Measurements from ENCODE around the gene NEAT1.

Gene NEAT1

GRCh38 chr11:65422633-65423515 lies at the start of gene NEAT1:
Gene NEAT1, plus strand, starts transcription at chr11:65422798.
- DNase-seq: peak; percentile 96

DNA sequence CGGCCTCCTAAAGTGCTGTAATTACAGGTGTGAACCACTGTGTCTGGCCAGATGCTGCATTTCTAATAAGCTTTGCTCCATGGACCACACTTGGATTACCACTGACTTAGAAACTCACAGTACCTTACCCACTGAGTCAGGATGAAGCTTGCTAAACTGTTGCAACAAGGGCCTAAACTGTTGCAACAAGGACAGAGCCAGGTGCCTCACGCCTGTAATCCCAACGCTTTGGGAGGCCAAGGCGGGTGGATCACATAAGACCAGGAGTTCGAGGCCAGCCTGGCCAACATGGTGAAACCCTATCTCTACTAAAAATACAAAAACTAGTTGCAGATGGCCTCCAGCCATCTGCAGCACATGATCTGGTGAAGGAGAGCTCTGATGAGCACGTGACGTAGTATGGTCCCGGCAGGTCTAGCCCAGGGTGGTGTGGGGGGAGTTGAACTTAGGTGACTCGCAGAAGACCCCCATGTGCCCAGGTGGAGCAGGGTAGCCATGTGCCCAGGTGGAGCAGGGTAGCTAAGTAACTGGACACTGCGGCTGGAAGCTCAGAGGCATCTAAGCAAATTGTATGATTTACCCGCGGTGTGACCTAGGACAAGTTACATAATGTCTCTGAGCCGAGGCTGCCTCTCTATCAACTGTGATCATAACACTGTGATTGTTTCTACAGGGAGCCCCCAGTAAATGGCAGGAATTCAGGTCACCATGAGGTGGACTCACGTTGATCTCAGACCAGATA lies 48.6 kb upstream of the NEAT1 start:
- DNase-seq: no peak

DNA sequence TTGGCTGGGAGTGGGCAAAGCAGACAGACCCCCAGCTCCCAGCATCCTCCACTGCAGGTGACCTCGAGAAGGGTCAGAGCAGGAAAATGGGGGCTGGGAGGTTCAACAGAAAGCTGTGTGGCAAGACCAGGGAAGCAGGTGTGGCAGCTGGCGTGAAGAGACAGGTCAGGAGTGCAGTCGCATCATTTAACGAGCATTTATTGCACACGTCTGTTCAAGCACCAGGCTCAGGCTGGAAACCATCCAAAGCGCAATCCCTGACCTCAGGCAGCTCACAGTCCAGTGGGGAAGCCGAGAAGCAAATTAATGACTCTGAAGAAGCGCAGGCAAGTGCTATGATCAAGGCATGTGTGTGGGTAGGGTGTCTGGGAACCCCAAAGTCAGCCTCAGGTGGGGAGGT lies 47.6 kb upstream of the NEAT1 start:
- no peak for DNase-seq

DNA sequence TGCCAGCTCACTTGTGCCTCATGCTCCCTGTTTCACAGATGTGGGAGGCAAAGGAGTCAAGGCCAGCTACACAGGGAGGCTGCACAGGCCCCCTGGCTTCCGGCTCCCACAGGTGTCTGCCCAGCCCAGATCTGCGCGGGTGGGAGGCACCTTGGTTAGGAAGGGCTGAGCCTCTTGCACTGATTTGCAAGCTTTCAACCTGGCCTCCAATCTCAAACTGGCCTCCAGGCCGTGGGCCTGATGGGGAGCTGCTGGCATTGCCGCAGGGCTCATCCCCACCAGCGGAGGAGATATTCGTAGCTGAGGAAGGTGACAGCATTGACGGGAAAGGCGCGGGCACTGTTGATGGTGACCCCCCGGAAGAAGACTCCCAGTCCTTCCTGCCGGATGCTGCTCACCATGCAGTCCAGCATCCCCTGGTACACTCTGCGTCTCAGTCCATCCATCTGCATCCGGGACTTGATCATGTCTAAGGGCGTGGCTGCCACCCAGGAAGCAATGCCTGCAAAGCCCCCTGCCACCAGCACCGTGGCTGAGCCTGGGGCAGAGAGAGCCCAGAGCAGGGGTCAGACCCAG lies 46.4 kb upstream of the NEAT1 start:
- DNase-seq: no peak

DNA sequence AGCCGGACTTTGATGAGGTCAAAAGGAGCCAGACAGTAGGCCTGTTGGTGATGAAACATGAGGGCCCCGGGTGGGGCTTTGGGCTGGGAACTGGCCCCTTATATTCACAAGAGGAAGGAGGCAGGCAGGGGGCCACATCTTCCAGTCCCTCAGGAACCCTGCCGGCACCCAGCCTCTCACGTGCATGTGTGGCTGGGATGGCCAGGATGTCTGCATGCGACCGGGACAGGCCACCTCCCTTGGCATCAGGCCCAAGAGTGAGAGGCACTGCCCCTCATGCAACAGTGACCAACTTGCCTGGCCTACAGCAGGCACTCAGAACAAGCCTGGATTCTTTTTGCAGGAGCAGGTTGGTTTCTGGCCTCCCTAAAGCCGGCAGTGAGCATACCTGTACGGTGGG lies 45.6 kb upstream of the NEAT1 start:
- no peak for DNase-seq

DNA sequence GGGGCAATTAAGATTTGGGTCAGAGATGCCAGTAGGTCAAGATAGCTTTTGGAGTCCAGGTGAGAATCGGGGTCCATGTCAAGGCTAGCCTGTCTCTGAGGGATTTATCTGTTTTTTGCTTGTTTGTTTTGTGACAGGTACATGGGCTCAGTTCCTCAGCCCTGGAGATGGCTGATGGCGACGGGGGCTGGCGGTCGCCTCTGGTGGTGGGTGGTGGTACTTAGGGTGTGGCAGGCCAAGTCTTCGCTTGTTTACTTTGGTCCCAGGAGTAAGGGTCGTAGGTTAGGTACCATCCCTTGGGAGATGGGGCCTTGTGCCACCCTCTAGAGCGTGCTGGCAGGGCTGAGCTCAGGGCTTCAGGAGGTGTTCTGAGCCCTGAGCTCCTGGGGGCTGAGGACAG lies 44.8 kb upstream of the NEAT1 start:
- no peak for DNase-seq

DNA sequence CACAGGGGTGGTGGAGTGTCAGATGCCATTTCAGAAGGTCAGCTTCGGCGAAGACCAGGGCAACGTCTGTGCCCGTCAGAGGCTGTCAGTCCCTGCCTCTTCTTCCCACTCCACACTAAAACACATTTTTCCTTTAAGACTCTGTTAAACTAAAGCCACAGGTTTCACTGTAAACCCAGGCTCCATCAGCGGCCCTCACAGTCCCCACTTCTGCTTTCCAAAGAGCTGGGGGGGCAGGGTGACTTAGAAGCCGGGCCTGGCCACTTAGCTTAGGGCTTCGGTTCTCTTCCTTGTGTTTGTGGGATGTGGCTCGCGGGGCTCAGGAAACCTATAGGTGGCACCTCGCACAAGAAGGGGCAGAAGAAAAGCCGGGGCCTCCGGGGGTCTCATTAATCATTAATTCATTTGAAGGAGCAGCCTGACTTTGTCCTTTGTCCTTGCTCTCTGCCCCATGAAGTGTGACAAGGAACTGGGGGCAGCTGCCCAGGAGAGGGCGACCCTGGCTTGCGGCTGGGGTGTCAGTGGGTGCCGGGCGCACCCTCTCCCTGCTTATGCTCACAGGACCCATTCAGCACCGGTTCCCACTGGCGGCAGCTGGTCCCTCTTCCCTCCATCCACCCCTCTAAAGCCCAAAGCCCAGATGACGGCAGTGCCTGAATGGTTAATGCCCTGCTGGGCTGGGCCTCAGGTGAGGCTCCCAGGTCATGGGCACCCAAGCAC lies 44.2 kb upstream of the NEAT1 start:
- no peak for DNase-seq

GRCh38 chr11:65378928-65379638 lies 43.5 kb upstream of the NEAT1 start:
- DNase-seq: no peak

GRCh38 chr11:65379698-65380459 lies 42.7 kb upstream of the NEAT1 start:
- DNase-seq: no peak

- DNase-seq: no peak
Measured at GRCh38 chr11:65380460-65381119, 42.0 kb upstream of the NEAT1 start.

- peak; percentile 81 for DNase-seq
Measured at GRCh38 chr11:65381716-65382032, 40.9 kb upstream of the NEAT1 start.

GRCh38 chr11:65382033-65382803 lies 40.4 kb upstream of the NEAT1 start, which contains the start of gene SLC25A45:
Gene SLC25A45, minus strand, starts transcription at chr11:65382646. Its CDS starts 695 bp downstream, at chr11:65381951.
- peak; percentile 99 for DNase-seq

DNA sequence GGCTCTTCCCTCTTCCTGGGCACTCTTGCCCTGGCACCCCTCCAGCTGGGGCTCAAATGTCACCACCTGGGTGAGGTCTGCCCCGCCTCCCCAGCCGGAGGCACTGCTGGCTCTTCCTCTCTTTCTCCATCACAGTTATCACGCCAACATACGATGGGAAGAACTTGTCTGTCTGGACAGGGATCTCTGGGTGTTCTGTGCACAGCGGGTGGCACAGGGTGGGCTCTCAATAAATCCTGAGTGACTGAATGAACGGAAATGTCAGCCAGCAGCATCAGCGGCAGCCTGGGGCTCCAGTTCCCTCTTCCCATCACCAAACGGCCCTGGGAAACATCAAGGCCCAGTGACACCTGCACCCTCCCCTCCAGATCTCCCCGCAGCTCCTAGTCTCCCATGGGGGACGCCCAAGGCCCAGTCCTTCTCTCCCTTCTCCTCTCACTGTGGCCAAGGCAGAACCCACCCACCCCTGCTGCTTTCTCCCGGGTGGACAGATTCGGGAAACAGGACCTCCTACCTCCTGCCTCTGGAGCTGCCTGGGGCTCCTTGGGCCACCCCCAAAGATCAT lies 39.7 kb upstream of the NEAT1 start:
- no peak for DNase-seq

DNA sequence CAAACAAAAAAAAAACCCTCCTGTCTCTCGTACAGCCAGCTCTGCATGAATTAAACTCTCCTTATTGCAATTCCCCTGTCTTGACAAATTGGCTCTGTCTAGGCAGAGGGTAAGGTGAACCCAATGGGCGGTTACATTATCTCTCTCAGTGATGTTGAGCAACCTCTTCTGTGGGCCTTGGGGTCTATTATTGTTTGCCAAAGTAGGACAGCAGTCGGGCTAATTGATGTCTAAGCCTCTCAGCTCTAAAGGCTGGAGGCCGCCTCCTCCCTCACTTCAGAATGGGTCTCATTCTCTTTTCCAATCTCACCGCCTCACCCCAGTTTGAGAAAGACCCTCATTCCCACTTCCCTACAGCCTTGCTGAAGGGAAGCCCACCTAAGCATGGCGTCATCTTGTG lies 38.8 kb upstream of the NEAT1 start:
- DNase-seq: no peak

- DNase-seq: peak; percentile 33
Measured at GRCh38 chr11:65384301-65384889, 38.2 kb upstream of the NEAT1 start.

DNA sequence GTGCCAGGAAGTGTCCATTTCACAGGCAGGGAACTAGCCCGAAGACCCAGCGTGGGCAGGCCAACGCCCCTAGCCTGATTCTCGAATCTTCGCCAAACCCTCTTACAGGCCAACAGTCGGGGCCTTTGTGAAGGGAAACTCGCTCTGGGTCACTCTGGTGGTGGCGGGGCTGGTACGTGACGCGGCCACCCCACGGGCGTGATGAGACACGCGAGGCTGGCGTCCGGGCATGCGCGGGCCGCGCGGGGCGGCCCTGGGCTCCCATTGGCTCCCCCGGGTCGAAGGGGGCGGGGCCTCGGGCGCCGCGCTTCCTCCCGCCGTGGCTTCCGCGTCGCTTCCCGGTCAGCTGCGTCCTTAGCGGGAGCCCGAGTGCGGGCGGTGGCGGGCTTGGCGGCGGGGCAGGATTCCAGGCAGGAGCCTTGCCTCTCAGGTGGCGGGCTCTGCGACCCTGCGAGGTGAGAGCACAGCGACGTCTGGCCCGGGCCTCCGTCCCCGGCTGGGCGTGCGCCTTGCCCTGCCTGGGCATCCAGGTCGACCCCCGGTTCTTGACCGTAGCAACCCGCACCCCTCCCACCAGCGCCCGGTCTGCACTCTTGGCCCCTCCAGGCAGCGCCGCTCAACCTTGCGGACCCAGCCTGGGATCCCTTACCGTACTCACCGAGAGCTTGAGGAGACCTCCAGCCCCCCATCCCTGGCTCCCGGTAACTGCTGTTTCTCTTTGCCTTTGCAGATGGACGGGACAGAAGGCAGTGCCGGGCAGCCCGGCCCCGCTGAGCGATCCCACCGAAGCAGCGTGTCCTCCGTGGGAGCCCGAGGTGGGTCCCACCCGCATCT lies 36.1 kb upstream of the NEAT1 start, which contains the start of gene FRMD8:
TSS of gene FRMD8 (plus strand) at position 331 of the 834 bp plus-strand sequence. CDS start at position 731, 400 bp downstream.
- peak; percentile 79 for DNase-seq

- DNase-seq: no peak
Measured at GRCh38 chr11:65388731-65389130, 33.9 kb upstream of the NEAT1 start.

DNA sequence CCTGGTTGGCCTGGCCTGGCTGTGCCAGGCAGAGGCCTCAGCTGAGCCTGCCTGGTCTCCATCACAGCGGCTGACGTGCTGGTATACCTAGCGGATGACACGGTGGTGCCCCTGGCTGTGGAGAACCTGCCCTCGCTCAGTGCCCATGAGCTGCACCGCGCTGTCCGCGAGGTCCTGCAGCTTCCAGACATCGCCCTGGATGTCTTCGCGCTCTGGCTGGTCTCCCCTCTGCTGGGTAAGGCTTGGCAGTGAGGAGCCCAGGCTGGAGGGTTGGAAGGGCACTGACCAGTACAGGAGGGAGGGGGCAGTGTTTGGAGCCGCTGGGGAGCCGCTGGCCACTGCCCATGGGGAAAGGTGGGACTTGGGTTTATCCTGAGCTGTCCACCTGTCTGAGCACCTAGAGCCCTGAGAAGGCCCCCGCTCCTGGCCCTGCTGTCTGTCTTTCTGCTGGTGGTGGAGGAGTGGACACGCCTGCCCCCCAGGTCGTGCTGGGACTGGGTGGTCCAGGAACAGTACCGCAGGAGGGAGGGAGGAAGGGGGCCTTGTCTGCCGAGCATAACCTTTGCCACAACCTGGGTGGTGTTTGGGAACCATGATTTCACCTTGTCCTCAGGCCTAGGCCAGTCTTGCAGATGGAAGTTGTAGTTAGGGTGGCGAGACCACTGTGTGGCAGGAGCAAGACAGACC lies 33.2 kb upstream of the NEAT1 start:
- no peak for DNase-seq

All from fibroblast of skin of right biceps (primary cell).